T1000 (cell line): ENCODE measurements around the gene RFPL3.
"Not testable (repeated sequence)": the region's sequence is repeated elsewhere in the genome, so short reads cannot be mapped to it uniquely, and the experiment has no call there.

Source experiments
- DNase-seq: peaks from one replicate; lab custom pipeline; 2025; ENCODE audit warnings: mixed read lengths; lab: John Stamatoyannopoulos, UW

RFPL3 gene

DNA sequence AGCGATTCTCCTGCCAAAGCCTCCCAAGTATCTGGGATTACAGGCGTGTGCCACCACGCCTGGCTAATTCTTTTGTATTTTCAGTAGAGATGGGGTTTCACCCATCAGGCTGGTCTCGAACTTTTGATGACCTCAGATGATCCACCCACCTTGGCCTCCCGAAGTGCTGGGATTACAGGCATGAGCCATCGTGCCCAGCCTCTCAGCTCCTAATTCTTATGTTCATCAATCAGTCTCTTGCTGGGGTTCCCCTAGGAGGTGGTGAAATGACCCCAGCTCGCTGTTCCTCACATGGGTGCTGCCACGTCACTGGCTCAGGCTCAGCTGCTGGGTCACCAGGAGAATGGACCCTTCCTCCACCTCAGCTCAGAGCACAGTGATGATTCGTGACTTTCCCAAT is at the start of gene RFPL3:
TSS of gene RFPL3 (plus strand) at position 301 of the 400 bp plus-strand sequence. CDS start 205 bp downstream, outside the sequence.
- DNase-seq, result not testable (repeated sequence)

- no peak for DNase-seq
Observed at GRCh38 chr22:32308191-32308590, 49.5 kb upstream of the RFPL3 start.

GRCh38 chr22:32308934-32309333 is 48.7 kb upstream of the RFPL3 start:
- no peak for DNase-seq

DNA sequence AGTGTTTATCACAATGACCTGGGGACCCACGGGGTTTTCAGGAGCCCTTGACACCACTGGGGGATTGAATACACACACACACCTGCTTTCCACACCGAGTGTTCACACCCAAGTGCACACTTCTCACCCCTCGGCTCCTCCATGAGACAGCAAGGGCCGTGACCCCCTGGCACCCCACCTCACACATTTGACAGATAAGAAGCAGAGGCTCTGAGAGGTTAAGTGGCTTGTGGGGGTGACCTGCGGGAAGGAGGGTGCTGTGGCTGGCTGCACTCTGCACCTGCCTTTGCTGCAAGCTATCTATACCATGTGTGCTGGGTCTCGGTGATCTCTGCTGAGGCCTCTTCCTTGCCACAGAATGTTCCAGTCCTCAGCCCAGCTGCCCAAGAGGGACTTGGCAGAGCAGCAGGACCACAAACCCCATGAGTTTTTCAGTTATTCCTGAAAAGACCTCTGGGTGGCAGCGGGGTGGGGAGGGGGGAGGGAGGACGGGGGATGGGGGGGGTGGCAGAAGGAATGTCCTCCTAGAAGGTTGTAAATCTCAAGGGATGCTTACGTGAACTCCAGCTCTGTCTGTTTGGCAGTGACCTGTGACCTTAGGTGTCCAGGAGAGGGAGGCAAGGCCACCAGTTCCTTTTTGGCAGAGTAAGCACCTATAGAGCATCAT is 47.9 kb upstream of the RFPL3 start:
- no peak for DNase-seq

GRCh38 chr22:32310777-32311176 is 46.9 kb upstream of the RFPL3 start:
- DNase-seq, result no peak

DNA sequence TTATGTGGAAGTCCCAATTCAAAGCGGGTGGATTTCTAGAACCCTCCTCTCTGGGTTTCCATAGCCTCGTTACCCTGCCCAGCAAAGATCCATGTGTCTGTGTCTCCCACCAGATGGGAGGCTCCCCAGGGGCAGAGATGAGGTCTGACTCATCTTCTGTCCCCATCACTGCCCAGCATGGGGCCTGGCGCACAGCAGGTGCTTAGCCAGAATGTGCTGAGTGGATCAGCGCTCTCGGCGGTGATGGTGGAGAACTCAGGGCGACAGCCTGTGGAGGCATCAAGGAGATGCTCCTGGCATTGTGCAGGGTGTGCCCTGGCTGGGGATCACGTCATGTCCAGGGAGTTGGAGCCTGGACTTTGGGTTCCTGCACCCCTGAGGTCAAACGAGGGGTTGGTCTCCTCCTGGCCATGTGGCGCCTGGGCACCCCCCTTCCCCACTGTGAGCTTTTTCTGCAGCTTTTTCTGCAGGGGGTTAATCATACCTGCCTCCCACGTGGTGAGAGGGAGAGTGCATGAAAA is 46.1 kb upstream of the RFPL3 start:
- DNase-seq, result no peak

- DNase-seq, result no peak
Observed at GRCh38 chr22:32312748-32313147, 44.9 kb upstream of the RFPL3 start.

- no peak for DNase-seq
Observed at GRCh38 chr22:32313532-32313931, 44.1 kb upstream of the RFPL3 start.

- DNase-seq, result no peak
Observed at GRCh38 chr22:32317524-32317923, 40.1 kb upstream of the RFPL3 start.

DNA sequence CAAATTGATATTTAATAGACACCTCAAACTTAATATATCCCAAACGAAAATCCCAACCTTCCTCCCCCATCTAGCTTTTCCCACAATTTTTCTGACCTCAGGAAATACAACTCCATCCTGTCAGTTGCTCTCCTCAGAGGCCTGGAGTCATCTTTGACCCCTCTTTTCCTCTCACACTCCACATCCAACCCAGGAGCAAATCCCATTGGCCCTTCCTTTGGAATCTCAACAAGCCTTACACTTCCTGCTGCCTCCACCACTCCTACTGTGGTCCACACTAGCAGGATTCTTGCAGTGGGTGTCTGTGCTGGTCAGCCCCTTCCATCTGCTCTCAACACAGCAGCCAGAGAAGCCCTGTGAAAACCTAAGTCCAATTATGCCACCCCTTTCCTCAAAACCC is 39.3 kb upstream of the RFPL3 start:
- DNase-seq, result no peak

DNA sequence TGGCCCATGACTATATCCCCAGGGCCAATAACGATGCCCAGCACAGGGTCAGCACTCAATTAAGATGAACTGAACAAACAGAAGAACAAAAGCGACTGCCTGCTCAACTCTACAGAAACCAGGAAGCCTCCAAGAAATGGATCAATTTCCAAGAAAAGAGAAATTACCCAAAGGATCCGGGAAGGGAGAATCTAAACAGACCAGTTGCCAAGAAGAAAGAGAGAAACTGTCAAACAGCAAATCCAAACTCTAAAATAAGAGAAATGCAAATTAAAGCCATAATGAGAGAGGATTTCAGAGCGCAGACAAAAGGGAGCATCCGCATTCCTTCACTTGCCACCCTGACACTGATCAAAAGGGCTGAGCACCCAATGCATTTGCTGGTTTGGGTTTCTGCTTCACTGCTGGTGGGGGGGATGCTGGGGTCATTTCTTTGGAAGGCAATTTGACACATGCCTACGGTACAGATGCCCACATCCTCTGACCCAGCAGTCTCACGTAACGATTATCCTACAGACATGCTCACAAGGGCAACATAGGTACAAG is 37.7 kb upstream of the RFPL3 start:
- no peak for DNase-seq

GRCh38 chr22:32322986-32323385 is 34.7 kb upstream of the RFPL3 start:
- DNase-seq, result no peak

DNA sequence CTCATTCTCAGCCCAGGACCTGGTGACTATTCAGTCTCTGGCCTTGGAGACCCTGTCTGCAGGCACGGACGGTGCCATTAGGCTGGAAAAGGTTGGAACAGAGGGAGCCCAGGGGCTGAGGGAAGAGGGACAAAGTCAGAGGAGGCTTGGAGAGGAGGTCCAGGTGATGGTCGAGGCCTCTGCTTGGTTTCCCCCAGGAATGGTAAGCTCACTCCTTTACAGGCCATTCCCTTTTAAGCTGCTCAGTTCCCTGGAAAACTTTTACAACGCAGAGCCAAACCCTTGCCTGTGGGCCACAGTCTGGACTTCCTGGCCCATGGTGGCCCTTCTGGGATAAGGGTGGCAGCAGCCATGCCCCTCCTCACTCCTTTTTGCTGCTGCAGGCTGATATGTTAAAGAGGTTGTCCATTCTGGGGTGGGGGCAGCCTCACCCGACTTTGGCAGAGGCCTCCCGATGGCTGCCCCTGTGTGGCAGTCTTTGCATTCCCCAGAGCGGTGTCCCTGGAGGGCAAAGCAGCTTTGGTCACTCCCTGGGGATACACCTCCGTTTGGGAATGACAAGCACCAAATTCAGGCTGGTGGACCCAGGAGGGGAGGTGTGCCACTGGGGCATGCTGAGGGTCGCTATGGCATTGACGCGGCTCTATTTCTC is 34.0 kb upstream of the RFPL3 start:
- no peak for DNase-seq

DNA sequence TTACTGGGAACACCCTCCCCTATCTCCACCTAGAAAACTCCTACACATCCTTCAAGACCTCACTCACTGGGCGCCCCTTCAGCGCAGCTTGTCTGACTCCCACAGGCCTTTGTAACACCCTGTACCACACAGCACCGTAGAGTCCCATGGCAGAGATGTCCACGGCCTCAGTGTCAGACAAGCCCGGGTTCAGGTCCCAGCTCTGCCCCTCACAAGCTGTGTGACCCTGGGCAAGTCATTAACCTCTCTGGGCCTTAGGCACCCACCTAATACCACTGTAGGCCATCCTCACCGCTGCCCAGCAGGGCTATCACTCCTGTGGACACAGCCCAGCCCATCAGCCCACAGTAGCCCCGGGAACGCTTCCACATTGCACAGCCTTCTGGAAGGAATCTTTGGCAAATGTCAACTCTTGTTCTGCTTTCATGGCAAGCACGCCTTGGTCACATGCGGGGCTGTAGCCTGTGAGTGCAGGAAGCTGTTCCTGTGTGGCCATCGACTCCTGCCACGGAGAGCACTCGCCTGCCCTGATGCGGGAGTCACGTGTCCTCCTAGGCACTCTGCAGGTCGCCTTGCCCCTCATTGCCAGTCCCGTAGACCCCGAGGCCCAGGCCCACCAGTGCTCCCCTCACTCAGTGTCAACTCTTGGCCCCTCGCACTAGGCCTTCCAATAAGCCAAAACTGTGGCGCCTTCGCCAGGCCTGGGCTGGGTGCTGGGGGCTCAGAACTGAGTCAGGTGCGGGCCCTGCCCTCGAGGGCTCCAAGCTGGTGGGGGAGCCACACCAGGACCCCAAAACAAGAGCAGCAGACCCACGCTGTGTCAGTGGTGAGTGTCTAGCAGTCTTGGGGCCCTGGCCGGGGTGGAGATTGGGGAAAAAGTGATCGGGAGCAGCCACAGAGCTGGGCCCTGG is 32.9 kb upstream of the RFPL3 start:
- no peak for DNase-seq

DNA sequence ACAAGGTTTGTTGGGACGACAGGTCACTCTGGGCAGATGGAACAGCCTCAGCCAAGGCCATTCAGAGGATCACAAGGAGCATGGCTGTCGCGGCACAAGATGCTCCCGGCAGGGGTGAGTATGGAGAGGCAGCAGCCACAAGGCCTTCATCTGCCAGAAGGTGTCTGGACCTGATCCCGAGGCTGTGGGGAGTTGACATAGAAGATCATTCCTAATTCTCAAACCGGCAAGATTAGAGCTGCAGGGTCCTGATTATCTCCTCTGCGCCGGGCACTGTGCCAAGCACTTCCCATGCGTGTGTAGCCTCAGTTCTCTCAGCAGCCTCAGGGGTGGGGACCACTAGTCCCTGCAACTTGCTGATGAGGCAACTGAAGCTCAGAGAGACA is 32.3 kb upstream of the RFPL3 start:
- no peak for DNase-seq

DNA sequence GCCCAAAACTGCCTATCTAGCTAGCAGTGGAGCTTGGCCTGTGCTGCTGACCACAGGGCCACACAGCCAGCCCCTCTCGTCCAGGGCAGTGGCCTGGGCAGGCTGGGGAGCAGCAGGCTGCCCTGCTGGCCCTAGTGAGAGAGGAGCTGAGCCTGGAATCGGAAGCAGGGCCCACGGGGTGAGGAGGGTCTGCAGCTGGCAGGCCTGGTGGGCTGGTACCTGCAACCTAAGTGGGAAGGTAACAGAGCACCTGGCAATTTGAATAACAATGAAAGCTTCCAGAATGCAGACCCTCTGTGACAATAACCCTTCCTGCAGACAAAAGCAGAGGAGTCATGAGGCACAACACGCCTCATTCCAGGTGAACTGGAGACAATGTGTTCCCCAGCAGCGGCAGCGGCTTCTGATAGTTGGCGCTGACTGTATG is 31.8 kb upstream of the RFPL3 start:
- no peak for DNase-seq

DNA sequence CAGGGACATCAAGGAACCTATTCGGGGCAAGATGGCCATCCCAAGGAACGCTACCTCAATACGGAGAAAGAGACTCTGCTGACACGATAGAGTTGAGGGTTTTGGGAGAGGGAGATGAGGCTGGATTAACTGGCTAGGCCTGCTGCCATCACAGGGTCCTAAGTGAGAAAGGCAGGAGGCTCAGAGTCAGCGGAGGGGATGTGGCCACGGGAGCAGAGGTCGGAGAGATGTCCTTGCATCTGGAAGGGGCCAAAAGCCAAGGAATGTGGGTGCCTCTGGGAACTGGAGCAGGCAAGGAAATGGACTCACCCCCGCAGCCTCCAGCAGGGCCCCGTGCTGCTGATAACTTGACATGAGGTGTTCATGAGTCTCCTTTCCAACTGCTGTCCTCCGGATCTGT is 31.0 kb upstream of the RFPL3 start:
- no peak for DNase-seq

DNA sequence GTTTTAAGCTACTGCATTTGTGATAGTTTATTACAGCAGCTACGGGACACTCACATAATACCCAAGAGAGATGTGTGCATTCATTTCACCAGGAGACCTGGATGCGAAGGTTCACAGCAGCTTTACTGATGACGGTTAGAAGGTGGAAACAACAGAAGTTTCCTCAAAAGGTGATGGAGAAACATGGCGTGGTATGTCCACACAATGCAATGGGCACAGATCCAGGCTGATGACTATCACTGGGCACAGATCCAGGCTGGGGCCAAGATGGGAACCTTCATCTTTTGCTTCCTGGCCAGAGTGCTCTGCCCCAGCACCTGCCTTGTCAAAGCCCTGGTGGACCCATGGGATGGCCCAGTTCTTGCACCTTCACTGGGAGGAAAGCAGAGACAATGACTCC is 30.6 kb upstream of the RFPL3 start:
- no peak for DNase-seq

DNA sequence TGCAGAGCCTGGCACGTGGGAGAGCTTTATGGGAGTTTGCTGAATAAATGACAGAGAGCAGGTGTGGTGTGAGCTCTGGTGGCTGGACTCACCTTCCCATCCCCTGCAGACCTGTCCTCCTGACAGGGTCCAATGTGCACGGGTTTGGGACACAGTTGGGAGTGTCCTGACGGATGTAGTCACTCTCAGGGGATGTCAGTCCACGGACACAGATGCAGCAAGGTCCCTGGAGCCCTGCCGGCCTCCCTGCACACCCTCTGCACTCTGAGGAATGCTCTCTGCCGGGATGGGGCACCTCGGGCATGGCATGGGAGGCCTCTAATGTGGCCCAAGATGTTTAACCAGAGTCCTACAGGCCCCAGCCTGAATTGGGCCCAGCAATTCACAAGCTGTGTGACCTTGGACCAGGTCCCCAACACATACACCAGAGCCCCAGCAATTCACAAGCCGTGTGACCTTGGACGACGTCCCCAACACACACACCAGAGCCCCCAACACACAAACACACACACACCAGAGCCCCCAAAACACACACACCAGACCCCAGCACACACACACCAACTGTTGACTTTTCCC is 30.0 kb upstream of the RFPL3 start:
- no peak for DNase-seq

- DNase-seq, result no peak
Observed at GRCh38 chr22:32328306-32329201, 29.1 kb upstream of the RFPL3 start.

DNA sequence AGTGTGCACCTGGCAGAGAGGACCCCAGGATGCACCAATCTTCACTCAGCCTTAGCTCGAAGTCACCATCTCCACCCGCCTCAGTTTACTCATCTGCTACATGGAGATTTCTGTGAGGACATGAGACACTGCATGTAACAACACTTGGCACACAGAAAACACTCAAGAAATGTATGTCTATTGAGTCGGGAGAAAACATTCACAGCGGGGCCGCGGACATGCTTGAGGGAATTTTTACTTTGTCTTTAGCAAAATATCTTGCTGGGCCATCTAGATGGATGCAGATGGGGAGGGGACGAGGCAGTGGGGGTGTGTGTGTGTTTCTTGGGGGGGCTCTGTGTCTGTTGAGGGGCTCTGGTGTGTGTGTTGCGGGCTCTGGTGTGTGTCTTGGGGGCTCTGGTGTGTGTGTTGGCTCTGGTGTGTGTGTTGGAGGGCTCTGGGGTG is 28.4 kb upstream of the RFPL3 start:
- DNase-seq, result no peak
